ENCODE measurements around the gene ELANE.

GRCh38 chr19:850221-850978 is 1.7 kb upstream of the ELANE start:
- TF ChIP-seq POLR2AphosphoS5 (IDR thresholded peaks at IDR 0.05; ENCODE audit: borderline replicate concordance, low read depth, low read length) (no peak), EZH2 (IDR thresholded peaks at IDR 0.05) (no peak), FOXP2 (optimal IDR thresholded peaks at IDR 0.05; ENCODE audit: control extremely low read depth, extremely low read length, insufficient read depth) (no peak)
